GM12801 (cell line): ENCODE results near the gene SCN2B.

Experiments
- CTCF ChIP-seq: IDR thresholded peaks from one replicate; pipeline ENCODE4 v1.5.1; 2011; ENCODE audit warnings: control low read depth; ENCODE audit not compliant: insufficient read length; ENCODE audit errors: extremely low read depth

Gene SCN2B

DNA sequence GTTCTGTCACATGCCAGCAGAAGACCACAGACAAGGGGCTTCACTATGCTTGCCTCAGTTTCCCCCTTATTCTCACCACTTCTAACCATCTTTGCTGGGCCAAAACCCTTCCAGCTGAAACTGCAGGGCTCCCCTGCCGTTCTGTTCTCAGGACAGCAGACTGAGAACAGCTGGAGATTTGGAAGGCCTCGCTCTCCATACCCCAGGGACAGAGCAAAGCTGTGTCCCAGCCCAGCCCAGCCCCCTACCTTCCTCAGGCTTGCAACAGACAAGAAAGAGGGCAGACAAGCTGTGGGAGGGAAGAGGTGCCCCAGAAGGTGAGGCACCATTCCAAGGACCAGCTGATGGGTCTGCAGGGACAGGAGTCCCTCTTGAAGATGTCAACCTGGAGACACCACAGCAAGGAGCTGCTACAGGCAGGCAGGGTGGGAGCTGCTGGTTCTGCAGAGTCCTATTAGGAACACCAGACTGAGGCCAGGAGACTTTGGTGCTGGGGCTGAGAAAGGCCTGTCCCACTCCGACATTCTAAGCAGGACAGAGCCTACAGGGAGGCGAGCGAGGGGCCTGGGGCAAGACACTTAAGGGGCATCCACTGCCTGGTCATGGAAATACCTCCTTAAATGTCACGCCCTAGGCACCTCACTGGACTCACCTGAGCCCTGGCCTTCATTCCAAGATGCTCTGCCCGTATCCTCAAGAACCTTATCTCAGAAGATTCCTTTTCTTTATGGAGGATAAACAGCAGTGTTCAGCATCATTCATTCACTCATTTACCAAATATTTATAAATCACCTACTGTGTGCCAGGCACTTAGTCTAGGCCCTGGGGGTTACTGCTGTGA, 6.9 kb downstream of the SCN2B start:
- TF ChIP-seq CTCF = no peak

DNA sequence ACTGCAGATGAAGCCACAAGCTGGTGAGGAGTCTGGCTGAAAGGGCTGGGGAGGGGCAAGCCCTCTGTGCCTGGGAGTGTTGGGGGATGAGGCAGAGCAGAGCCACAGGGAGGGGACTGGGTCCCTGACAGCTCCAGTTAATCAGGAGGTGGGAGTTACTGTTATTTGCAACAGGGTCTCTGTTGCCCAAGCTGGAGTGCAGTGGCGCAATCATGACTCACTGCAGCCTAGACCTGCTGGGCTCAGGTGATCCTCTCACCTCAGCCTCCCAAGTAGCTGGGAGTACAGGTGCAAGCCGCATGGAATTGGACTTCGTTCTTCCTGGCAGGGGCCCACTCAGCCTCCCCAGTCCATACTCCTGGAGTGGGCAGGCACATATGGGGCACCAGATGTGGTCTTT, 7.7 kb downstream of the SCN2B start:
- TF ChIP-seq CTCF = no peak

GRCh38 chr11:118168316-118168715, 8.1 kb downstream of the SCN2B start:
- TF ChIP-seq CTCF = no peak

DNA sequence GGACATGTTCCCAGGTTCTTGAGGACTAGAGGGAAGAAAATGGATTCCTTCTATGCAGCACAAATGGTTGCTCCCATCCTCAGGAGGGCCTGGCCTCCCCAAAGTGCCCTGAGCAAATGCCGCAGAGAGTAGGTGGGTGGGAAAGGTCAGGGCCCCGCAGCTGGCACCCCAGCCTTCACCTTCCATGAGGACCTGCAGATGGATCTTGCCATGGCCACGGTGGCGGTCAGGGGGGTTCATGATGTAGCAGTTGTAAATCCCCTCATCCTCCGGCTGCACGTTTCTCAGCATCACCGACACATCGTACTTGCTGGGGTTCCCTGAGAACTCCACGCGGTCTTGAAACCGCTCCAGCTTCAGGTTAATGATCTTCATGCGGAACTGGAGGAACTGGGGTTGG, 8.5 kb downstream of the SCN2B start:
- TF ChIP-seq CTCF = no peak

DNA sequence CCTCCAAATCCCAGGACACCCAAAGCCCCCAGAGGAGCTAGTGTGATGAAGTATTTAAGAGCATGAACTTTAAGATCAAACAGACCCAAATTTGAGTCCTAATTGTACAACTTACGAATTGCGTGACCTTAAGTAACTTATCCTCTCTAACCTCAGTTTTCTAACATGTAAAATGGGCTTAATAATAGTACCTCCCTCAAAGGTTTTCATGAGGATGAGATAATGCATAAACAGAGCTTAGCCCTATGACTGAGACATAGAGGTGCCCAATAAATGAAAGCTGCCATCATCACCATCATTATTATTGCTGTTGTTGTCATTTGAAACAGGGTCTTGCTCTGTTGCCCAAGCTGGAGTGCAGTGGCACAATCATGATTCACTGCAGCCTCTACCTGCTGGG, 9.2 kb downstream of the SCN2B start:
- no peak for TF ChIP-seq CTCF

DNA sequence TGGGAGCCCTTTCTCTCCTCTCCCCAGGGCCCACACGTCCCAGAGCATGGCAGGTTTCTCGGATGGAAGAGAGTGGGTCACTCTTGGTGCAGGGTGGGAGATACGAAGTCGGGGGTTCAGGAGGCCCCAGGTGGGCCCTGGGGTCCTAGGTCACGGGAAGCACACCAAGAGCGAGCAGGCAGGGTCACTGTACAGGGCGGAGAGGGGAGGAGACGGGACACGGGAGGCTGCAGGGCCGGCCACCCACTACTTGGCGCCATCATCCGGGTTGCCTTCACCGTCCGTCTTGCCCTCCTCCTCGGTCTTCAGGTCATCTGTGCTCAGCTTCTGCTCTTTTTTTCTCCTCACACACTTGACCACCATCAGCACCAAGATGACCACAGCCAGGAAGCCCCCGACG, 9.8 kb downstream of the SCN2B start:
- no peak for TF ChIP-seq CTCF

DNA sequence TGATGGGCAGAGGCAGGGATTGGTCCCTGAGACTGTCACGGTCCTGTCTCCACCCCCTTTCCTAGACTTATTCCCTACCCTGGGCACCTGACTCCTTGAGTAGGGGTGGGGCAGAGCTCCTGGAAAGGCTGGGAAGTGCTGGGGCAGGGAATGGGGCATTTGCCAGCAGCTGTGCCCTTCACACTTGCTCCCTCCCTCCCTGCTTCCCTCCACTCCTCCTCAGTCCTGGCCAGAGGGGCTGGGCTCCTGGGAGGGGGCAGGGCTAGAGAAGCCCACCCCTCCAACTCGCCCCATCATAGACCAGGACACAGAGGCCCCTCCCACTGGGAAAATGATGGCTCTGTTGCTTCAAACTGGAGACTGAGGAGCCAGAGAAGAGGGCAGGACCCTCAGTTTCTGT, 11.6 kb downstream of the SCN2B start:
- no peak for TF ChIP-seq CTCF
